Measurements from ENCODE around the gene TTC28. TPM values are rescaled to one million over a fixed set of nuclear protein-coding genes. Genes with fewer than 3 reads are reported as not detected.

Gene TTC28
- total and polyA plus RNA-seq, 2 donors (not counting 1 experiment from before 2014, with no cell fraction given): 8.2 to 31.4 TPM

GRCh38 chr22:28268171-28268570 lies 411.5 kb downstream of the TTC28 start:
- Histone ChIP-seq H3K9ac (ENCODE audit: insufficient read depth, low read length) (no peak overlapping the region), H2AFZ (ENCODE audit: low read length) (no peak overlapping the region), H3K79me2 (ENCODE audit: control insufficient read depth, insufficient read depth, low read length) (no peaks in the 10 kb centered on the region), H4K20me1 (ENCODE audit: control insufficient read depth, extremely low read depth, insufficient read depth, low read length) (no peaks in the 10 kb centered on the region), H3K4me1 (ENCODE audit: control insufficient read depth, extremely low read depth, insufficient read depth, low read length) (no peaks in the 10 kb centered on the region), H3K4me2 (ENCODE audit: extremely low read depth, insufficient read depth, low read length) (no peak overlapping the region), H3K4me3 (replicated peaks in 1 of 4; ENCODE audit: control extremely low read depth in 1 of 4, insufficient read depth in 1 of 4, low read depth in 3 of 4, low read length in 4 of 4) (no peak overlapping the region), H3K36me3 (ENCODE audit: control insufficient read depth, insufficient read depth, low read length) (no peaks in the 10 kb centered on the region), H3K27ac (ENCODE audit: insufficient read depth, low read length) (no peak overlapping the region), H3K9me3 (ENCODE audit: control insufficient read depth, insufficient read depth, low read depth, low read length) (no peaks in the 10 kb centered on the region), H3K27me3 (ENCODE audit: control insufficient read depth, insufficient read depth, low read length) (no peaks in the 10 kb centered on the region)
- TF ChIP-seq EZH2 (IDR thresholded peaks at IDR 0.05; ENCODE audit: low read length, missing control alignments) (no peak), CTCF (conservative IDR thresholded peaks at IDR 0.05 in 1 of 2, IDR thresholded peaks at IDR 0.05 in 1 of 2; ENCODE audit: low read depth in 1 of 2, low read length in 2 of 2) (no peak)
- peak in 1 of 2 donors; percentile 55 for DNase-seq (ENCODE audit: low read depth in 2 of 2)

GRCh38 chr22:28260619-28261018 lies 419.0 kb downstream of the TTC28 start:
- no peak overlapping the region for H3K9ac ChIP-seq (ENCODE audit: insufficient read depth, low read length)
- no peak for TF ChIP-seq EZH2 (IDR thresholded peaks at IDR 0.05; ENCODE audit: low read length, missing control alignments)
- TF ChIP-seq CTCF (conservative IDR thresholded peaks at IDR 0.05 in 1 of 2, IDR thresholded peaks at IDR 0.05 in 1 of 2; ENCODE audit: low read depth in 1 of 2, low read length in 2 of 2): no peak
- H3K36me3 ChIP-seq (ENCODE audit: control insufficient read depth, insufficient read depth, low read length): no peaks in the 10 kb centered on the region
- H3K4me3 ChIP-seq (replicated peaks in 1 of 4; ENCODE audit: control extremely low read depth in 1 of 4, insufficient read depth in 1 of 4, low read depth in 3 of 4, low read length in 4 of 4): no peak overlapping the region
- H3K9me3 ChIP-seq (ENCODE audit: control insufficient read depth, insufficient read depth, low read depth, low read length): no peaks in the 10 kb centered on the region
- no peaks in the 10 kb centered on the region for H4K20me1 ChIP-seq (ENCODE audit: control insufficient read depth, extremely low read depth, insufficient read depth, low read length)
- H2AFZ ChIP-seq (ENCODE audit: low read length): no peak overlapping the region
- H3K27me3 ChIP-seq (ENCODE audit: control insufficient read depth, insufficient read depth, low read length): no peaks in the 10 kb centered on the region
- no peaks in the 10 kb centered on the region for H3K4me1 ChIP-seq (ENCODE audit: control insufficient read depth, extremely low read depth, insufficient read depth, low read length)
- DNase-seq (ENCODE audit: low read depth in 2 of 2): no peak
- no peaks in the 10 kb centered on the region for H3K79me2 ChIP-seq (ENCODE audit: control insufficient read depth, insufficient read depth, low read length)
- no peak overlapping the region for H3K4me2 ChIP-seq (ENCODE audit: extremely low read depth, insufficient read depth, low read length)
- H3K27ac ChIP-seq (ENCODE audit: insufficient read depth, low read length): no peak overlapping the region

DNA sequence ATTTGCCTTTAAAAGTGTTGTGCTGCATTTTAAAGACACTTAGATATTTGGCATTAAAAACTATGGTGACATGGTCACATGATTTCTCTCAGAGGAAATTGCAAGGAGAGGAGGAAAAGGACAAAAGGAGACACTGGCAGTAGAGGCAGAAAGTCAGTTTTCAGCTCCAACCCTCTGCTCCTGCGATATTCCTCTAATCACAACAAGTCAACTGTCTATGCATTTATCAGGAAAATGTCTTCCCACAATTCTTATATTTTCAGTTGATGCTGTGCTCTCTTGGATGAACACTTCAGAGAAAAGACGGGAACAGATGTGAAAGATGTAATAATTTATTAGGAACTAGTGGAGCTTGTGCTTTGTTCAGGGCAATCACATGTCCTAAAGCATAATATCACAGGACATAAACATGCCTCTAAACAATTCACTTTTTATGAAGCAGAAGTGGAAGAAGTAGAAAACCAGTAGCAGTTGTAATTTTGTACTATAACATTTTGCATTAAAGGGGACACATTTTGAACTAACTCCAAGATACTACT lies 419.8 kb downstream of the TTC28 start:
- Histone ChIP-seq H3K4me2 (ENCODE audit: extremely low read depth, insufficient read depth, low read length) (no peak overlapping the region), H3K27ac (ENCODE audit: insufficient read depth, low read length) (no peak overlapping the region), H2AFZ (ENCODE audit: low read length) (no peak overlapping the region), H4K20me1 (ENCODE audit: control insufficient read depth, extremely low read depth, insufficient read depth, low read length) (no peaks in the 10 kb centered on the region), H3K9me3 (ENCODE audit: control insufficient read depth, insufficient read depth, low read depth, low read length) (no peaks in the 10 kb centered on the region), H3K36me3 (ENCODE audit: control insufficient read depth, insufficient read depth, low read length) (no peaks in the 10 kb centered on the region), H3K27me3 (ENCODE audit: control insufficient read depth, insufficient read depth, low read length) (no peaks in the 10 kb centered on the region), H3K79me2 (ENCODE audit: control insufficient read depth, insufficient read depth, low read length) (no peaks in the 10 kb centered on the region), H3K4me1 (ENCODE audit: control insufficient read depth, extremely low read depth, insufficient read depth, low read length) (no peaks in the 10 kb centered on the region), H3K9ac (ENCODE audit: insufficient read depth, low read length) (no peak overlapping the region), H3K4me3 (replicated peaks in 1 of 4; ENCODE audit: control extremely low read depth in 1 of 4, insufficient read depth in 1 of 4, low read depth in 3 of 4, low read length in 4 of 4) (no peak overlapping the region)
- no peak for DNase-seq (ENCODE audit: low read depth in 2 of 2)
- TF ChIP-seq EZH2 (IDR thresholded peaks at IDR 0.05; ENCODE audit: low read length, missing control alignments) (no peak), CTCF (conservative IDR thresholded peaks at IDR 0.05 in 1 of 2, IDR thresholded peaks at IDR 0.05 in 1 of 2; ENCODE audit: low read depth in 1 of 2, low read length in 2 of 2) (no peak)
